Endothelial cell of umbilical vein (primary cell): ENCODE results near the gene MTARC2. TPM values are rescaled to one million over a fixed set of nuclear protein-coding genes. Genes with fewer than 3 reads are reported as not detected.

Source experiments
- BruUV-seq: library from RNA; stranded (reverse); fragments of 400-500 nt; replicated peaks from 2 replicates; lab custom pipeline; 2021; lab: Mats Ljungman, UMichigan
- CTCF ChIA-PET: fragments of 300-600, 350-600 bp; sonication (Branson Sonifier 250); formaldehyde crosslinking; loops from one replicate; lab custom pipeline; 2021; ENCODE audit warnings: antibody characterized with exemption, inconsistent platforms; lab: Charles Lee
- POLR2A ChIA-PET: fragments of 300-600, 350-600 bp; sonication (Branson Sonifier 250); formaldehyde crosslinking; loops from one replicate; lab custom pipeline; 2021; ENCODE audit warnings: antibody characterized with exemption, inconsistent platforms; lab: Charles Lee
- DNase-seq: peaks from one replicate; pipeline ENCODE4 v3.0.0-alpha.2; 2011; ENCODE audit warnings: low read depth, low spot score
- FAIRE-seq: peaks from 2 replicates; lab custom pipeline; 2011; peaks lifted over from hg19 to GRCh38; lab: Jason Lieb, UNC
- H2AFZ ChIP-seq: 2 replicates; pipeline ENCODE4 v1.6.0; 2012; ENCODE audit warnings: low read depth, low read length, control low read depth, inconsistent platforms
- H3K27ac ChIP-seq: 2 replicates; pipeline ENCODE4 v1.5.1; 2011; ENCODE audit warnings: low read depth, mild to moderate bottlenecking, control low read depth, low read length, moderate library complexity; ENCODE audit not compliant: insufficient read depth
- H3K27me3 ChIP-seq, 2 experiments: 2 replicates each; pipeline versions ENCODE4 v1.6.0 to v1.6.1; 2011; ENCODE audit warnings: low read length in 2 of 2, mixed read lengths in 1 of 2; ENCODE audit not compliant: control insufficient read depth in 2 of 2, insufficient read depth in 2 of 2
- H3K36me3 ChIP-seq, 2 experiments: 2 replicates in 1 of 2; 3 replicates in 1 of 2; pipeline ENCODE4 v1.5.1; 2011; ENCODE audit warnings: low read length in 2 of 2, mild to moderate bottlenecking in 1 of 2, moderate library complexity in 1 of 2; ENCODE audit not compliant: control insufficient read depth in 2 of 2, insufficient read depth in 2 of 2; ENCODE audit errors: extremely low read depth in 1 of 2
- H3K4me1 ChIP-seq: 3 replicates; pipeline ENCODE4 v1.5.1; 2011; ENCODE audit warnings: mild to moderate bottlenecking, low read length; ENCODE audit not compliant: control insufficient read depth, insufficient read depth; ENCODE audit errors: extremely low read depth
- H3K4me2 ChIP-seq: 2 replicates; pipeline ENCODE4 v1.6.1; 2011; ENCODE audit warnings: low read length, control low read depth, mixed read lengths; ENCODE audit not compliant: insufficient read depth
- H3K4me3 ChIP-seq, 3 experiments: fragments of 200-600 bp in 1 of 3; sonication (generic), shearing (Covaris generic) in 1 of 3; replicated peaks in 1 of 3; 2 replicates each; pipeline ENCODE4 v1.5.1; 2011 to 2016; ENCODE audit warnings: control low read depth in 3 of 3, low read length in 3 of 3, mild to moderate bottlenecking in 2 of 3, inconsistent platforms in 1 of 3, low read depth in 1 of 3, moderate library complexity in 1 of 3; ENCODE audit not compliant: insufficient read depth in 1 of 3
- H3K79me2 ChIP-seq: 2 replicates; pipeline ENCODE4 v1.6.0; 2012; ENCODE audit warnings: low read length, inconsistent platforms; ENCODE audit not compliant: control insufficient read depth, insufficient read depth
- H3K9ac ChIP-seq: replicated peaks from 2 replicates; pipeline ENCODE3; 2011; ENCODE audit warnings: low read length, control low read depth; ENCODE audit not compliant: insufficient read depth; ENCODE audit errors: extremely low read depth
- H3K9me1 ChIP-seq: replicated peaks from 3 replicates; pipeline ENCODE4 v1.6.0; 2011; ENCODE audit warnings: mild to moderate bottlenecking, low read length; ENCODE audit not compliant: control insufficient read depth, insufficient read depth; ENCODE audit errors: extremely low read depth
- H3K9me3 ChIP-seq: replicated peaks from 2 replicates; pipeline ENCODE4 v1.5.1; 2012; ENCODE audit warnings: low read length, inconsistent platforms; ENCODE audit not compliant: control insufficient read depth, insufficient read depth
- H4K20me1 ChIP-seq: replicated peaks from 2 replicates; pipeline ENCODE3; 2011; ENCODE audit warnings: mild to moderate bottlenecking, low read length; ENCODE audit not compliant: control insufficient read depth, insufficient read depth; ENCODE audit errors: extremely low read depth
- EZH2 ChIP-seq: IDR thresholded peaks from 2 replicates; pipeline ENCODE4 v1.6.1; 2012; ENCODE audit warnings: borderline replicate concordance, low read depth, mild to moderate bottlenecking, moderate library complexity, low read length, inconsistent platforms; ENCODE audit not compliant: severe bottlenecking
- FOS ChIP-seq: IDR thresholded peaks from 2 replicates; pipeline ENCODE4 v1.6.1; 2011; ENCODE audit warnings: mild to moderate bottlenecking, low read length, moderate library complexity, borderline replicate concordance; ENCODE audit not compliant: insufficient read depth
- GATA2 ChIP-seq: IDR thresholded peaks from 2 replicates; pipeline ENCODE4 v1.7.0; 2011; ENCODE audit warnings: low read depth, mild to moderate bottlenecking, moderate library complexity, mixed read lengths, low read length; ENCODE audit not compliant: insufficient read length, insufficient read depth
- JUN ChIP-seq: IDR thresholded peaks from 2 replicates; pipeline ENCODE4 v1.6.1; 2011; ENCODE audit warnings: borderline replicate concordance, low read depth; ENCODE audit not compliant: insufficient read length, insufficient read depth
- MYC ChIP-seq: IDR thresholded peaks from one replicate; pipeline ENCODE4 v1.6.1; 2011; ENCODE audit warnings: mild to moderate bottlenecking, low read depth, low read length
- POLR2A ChIP-seq: IDR thresholded peaks from 2 replicates; pipeline ENCODE4 v1.6.1; 2012; ENCODE audit warnings: low read depth, mild to moderate bottlenecking, control low read depth, low read length
- POLR2AphosphoS5 ChIP-seq: IDR thresholded peaks from 2 replicates; pipeline ENCODE4 v1.6.1; 2012; ENCODE audit warnings: low read depth, mild to moderate bottlenecking, control low read depth, low read length, moderate library complexity; ENCODE audit not compliant: insufficient read depth
- dilution Hi-C: fragments of 300-500 bp; cut with MboI; formaldehyde crosslinking; loops from one replicate; pipeline ENCODE4 v1.15.0; 2019; ENCODE audit warnings: low sequenced_read_pairs; ENCODE audit not compliant: extremely low pct_ligation_motif_present
- intact Hi-C: fragments of 100-400 bp; cut with micrococcal nuclease; formaldehyde crosslinking; loops from one replicate; pipeline ENCODE4 v1.10.0; 2022
- polyA plus RNA-seq, 4 experiments: library from polyadenylated mRNA; depleted of rRNA in 3 of 4; stranded (reverse) in 3 of 4; unstranded in 1 of 4; fragments of >200 nt; gene quantifications; 2 replicates each; pipeline versions ENCODE4 v1.2.1 to v1.2.3, GENCODE V29; 2011 to 2012; ENCODE audit warnings: missing spikeins in 1 of 4
- total RNA-seq: library from RNA; stranded (reverse); gene quantifications from 2 replicates; pipeline ENCODE4 v1.2.3, GENCODE V29; 2021
- TF ChIP-seq, protein P1 (sequence below), 2 donors: IDR thresholded peaks; 1 replicate in 1 of 2; 2 replicates in 1 of 2; pipeline ENCODE4 v1.5.1; 2011; ENCODE audit warnings: low read length in 2 of 2, mild to moderate bottlenecking in 2 of 2, moderate library complexity in 2 of 2, control low read depth in 1 of 2, inconsistent platforms in 1 of 2, low read depth in 1 of 2; ENCODE audit not compliant: insufficient read depth in 1 of 2; ENCODE audit errors: extremely low read depth in 1 of 2
- TF ChIP-seq, protein P2 (sequence below): IDR thresholded peaks from 2 replicates; pipeline ENCODE4 v1.6.1; 2011; ENCODE audit not compliant: insufficient read depth, insufficient read length

MTARC2 gene
- total and polyA plus RNA-seq, 2 donors (not counting 3 experiments of a cell fraction or from before 2014, with no cell fraction given), result 9.8 to 14.1 TPM

- Histone ChIP-seq H3K4me1 (no peaks in the 10 kb centered on the region), H2AFZ (no peak overlapping the region), H3K27me3 (no peaks in the 10 kb centered on the region), H3K9me3 (no peaks in the 10 kb centered on the region), H3K27ac (no peak overlapping the region), H3K9ac (no peak overlapping the region), H4K20me1 (no peaks in the 10 kb centered on the region), H3K36me3 (peaks cover 7 to 12% of the 10 kb centered on the region in 2 experiments), H3K4me3 (no peak overlapping the region), H3K4me2 (no peak overlapping the region), H3K9me1 (no peaks in the 10 kb centered on the region), H3K79me2 (peaks cover 11% of the 10 kb centered on the region)
- ChIA-PET CTCF (interaction anchor here (2.9 kb wide), 1 partner anchor 22 kb away, joined by 11 read pairs; no protein-coding TSS in a partner anchor), POLR2A (no interaction called here)
- TF ChIP-seq GATA2 (no peak), POLR2AphosphoS5 (no peak), POLR2A (no peak), FOS (no peak), EZH2 (no peak), JUN (no peak), MYC (no peak)
- TF ChIP-seq, protein P1, sequence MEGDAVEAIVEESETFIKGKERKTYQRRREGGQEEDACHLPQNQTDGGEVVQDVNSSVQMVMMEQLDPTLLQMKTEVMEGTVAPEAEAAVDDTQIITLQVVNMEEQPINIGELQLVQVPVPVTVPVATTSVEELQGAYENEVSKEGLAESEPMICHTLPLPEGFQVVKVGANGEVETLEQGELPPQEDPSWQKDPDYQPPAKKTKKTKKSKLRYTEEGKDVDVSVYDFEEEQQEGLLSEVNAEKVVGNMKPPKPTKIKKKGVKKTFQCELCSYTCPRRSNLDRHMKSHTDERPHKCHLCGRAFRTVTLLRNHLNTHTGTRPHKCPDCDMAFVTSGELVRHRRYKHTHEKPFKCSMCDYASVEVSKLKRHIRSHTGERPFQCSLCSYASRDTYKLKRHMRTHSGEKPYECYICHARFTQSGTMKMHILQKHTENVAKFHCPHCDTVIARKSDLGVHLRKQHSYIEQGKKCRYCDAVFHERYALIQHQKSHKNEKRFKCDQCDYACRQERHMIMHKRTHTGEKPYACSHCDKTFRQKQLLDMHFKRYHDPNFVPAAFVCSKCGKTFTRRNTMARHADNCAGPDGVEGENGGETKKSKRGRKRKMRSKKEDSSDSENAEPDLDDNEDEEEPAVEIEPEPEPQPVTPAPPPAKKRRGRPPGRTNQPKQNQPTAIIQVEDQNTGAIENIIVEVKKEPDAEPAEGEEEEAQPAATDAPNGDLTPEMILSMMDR (IDR thresholded peaks at IDR 0.05; ENCODE audit: extremely low read depth in 1 of 2, insufficient read depth in 1 of 2, low read depth in 1 of 2, low read length in 2 of 2), result no peak
- TF ChIP-seq, protein P2, sequence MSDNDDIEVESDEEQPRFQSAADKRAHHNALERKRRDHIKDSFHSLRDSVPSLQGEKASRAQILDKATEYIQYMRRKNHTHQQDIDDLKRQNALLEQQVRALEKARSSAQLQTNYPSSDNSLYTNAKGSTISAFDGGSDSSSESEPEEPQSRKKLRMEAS, result no peak
- intact Hi-C loops, result no loop called here
- DNase-seq (no peak), FAIRE-seq (no peak)
- dilution Hi-C loops, result no loop called here
- BruUV-seq, result no TSS peak
These were observed 7.2 kb downstream of the MTARC2 start for GRCh38 chr1:220755309-220755708.
